CD4-positive, alpha-beta T cell treated with Interleukin-17A for 4 hours (primary cell): ENCODE data around the gene LRRC66.
A peak's percentile ranks its signal among the peaks of the same experiment; 100 is the strongest.

Source experiments
- DNase-seq: peaks from one replicate; pipeline ENCODE4 v3.0.0-alpha.2; 2020; ENCODE audit warnings: mixed read lengths

LRRC66 gene, protein sequence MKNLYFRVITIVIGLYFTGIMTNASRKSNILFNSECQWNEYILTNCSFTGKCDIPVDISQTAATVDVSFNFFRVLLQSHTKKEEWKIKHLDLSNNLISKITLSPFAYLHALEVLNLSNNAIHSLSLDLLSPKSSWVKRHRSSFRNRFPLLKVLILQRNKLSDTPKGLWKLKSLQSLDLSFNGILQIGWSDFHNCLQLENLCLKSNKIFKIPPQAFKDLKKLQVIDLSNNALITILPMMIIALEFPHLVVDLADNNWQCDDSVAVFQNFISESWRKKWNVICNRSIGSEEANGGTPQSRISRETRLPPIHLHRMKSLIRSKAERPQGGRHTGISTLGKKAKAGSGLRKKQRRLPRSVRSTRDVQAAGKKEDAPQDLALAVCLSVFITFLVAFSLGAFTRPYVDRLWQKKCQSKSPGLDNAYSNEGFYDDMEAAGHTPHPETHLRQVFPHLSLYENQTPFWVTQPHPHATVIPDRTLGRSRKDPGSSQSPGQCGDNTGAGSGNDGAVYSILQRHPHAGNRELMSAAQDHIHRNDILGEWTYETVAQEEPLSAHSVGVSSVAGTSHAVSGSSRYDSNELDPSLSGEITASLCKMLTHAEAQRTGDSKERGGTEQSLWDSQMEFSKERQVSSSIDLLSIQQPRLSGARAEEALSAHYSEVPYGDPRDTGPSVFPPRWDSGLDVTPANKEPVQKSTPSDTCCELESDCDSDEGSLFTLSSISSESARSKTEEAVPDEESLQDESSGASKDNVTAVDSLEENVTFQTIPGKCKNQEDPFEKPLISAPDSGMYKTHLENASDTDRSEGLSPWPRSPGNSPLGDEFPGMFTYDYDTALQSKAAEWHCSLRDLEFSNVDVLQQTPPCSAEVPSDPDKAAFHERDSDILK

GRCh38 chr4:52019936-52020657 lies at the start of gene LRRC66:
Gene LRRC66 (minus strand): TSS chr4:52020363. CDS start chr4:52017613, 2,750 bp downstream.
- DNase-seq, result no peak

- no peak for DNase-seq
These were observed 49.4 kb upstream of the LRRC66 start for GRCh38 chr4:52069571-52069970.

DNA sequence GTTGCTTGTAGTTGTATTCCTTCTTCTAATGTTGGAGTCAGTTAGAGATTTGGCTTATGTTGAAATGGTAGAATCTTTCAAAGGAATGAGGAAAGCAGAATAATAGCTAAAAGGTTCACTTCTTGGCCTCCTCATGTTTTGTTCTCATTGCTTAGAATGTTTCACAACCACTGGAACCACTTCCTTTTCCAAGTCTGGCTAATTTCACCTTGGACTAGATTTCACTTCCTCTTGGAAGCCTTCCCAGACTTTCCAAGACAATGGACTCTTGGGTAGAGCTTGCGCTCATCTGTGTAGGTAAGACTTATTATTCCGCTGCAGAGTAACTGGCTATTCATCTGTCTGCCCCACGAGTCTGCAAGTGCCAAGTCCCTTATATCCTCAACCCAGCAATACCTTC lies 39.2 kb upstream of the LRRC66 start:
- DNase-seq, result no peak

DNA sequence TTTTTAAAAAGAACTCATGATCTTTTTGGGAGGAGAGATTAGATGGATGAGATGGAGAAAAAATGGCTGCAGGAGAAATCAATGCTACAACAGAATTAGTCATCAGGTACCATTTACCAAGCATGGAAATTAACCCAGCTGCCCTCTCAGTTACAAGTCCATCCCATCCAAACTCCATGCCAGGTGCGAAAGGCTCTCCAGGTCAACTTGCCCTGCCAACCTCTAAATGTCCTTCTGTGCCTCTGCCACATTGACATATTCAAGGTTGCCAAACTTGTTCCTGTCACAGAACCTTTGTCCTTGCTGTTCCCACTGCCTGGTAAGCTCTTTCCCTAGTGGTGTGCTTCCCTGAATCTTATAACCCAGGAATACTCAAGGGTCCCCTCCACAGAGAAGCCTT lies 38.1 kb upstream of the LRRC66 start:
- no peak for DNase-seq

DNA sequence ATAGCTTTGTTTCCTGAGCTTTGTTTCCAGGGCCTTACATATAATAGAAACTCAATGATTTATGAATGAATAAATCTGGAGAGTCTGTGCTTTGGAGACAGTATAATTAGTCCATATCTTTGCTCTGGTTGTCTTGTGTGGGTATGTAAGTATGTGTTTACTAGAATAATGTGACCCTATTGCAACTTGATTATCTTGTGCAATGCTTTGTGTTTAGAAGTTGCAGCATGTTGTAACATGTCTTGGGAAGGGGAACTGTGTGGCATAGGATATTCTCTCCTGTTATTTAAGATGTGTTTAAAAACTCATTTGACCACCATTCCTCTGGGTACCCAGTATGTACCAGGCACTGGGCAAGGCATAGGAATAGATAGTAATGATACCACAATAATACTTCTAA lies 37.0 kb upstream of the LRRC66 start:
- no peak for DNase-seq

GRCh38 chr4:52054254-52054653 lies 34.1 kb upstream of the LRRC66 start:
- no peak for DNase-seq

- DNase-seq, result no peak
These were observed 32.3 kb upstream of the LRRC66 start for GRCh38 chr4:52052475-52052780.

- DNase-seq, result peak; percentile 3
These were observed 31.7 kb upstream of the LRRC66 start for GRCh38 chr4:52051615-52052474.

- no peak for DNase-seq
These were observed 31.1 kb upstream of the LRRC66 start, which contains the start of gene SPATA18 for GRCh38 chr4:52051213-52051614. Gene SPATA18 (plus strand): TSS chr4:52051304. CDS start chr4:52051705, 401 bp downstream.

GRCh38 chr4:52049266-52049665 lies 29.1 kb upstream of the LRRC66 start:
- no peak for DNase-seq

GRCh38 chr4:52045028-52045427 lies 24.9 kb upstream of the LRRC66 start:
- no peak for DNase-seq

GRCh38 chr4:52038103-52038912 lies 18.1 kb upstream of the LRRC66 start, which contains the start of gene SGCB:
Gene SGCB (minus strand): TSS chr4:52038299. CDS start chr4:52038259, 40 bp downstream.
- peak; percentile 79 for DNase-seq

- DNase-seq, result peak; percentile 39
These were observed 17.5 kb upstream of the LRRC66 start for GRCh38 chr4:52037689-52038102.

DNA sequence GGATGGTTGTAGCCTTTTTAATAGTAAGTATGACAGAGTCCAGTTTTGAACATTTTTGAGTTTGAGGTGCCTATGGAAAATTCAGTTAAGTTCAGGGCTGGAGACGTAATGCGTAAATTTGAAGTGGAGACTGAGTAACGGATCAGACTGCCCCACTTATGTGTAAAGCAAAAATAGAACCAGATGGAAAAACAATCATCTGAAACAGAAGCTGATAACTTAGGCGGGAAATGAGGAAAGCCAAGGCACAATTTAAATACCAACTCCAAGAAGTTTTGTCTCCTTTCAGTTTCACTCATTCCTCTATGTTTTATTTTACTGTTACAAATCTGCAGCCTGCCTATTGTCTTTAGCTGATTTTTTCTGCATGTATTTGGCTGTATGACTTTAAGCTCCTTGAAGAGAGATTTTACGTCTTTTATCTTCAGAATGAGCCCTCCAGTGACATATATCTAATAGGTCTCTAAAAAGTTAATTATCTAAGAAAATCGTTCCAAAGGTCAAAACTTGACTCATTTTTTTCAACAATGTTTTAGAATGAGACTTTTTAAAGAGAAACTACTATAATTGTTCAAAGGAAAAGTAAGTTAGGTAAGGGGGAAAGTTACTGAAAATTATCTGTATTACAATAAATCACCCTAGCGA lies 16.8 kb upstream of the LRRC66 start:
- DNase-seq, result no peak

GRCh38 chr4:52035190-52035589 lies 15.0 kb upstream of the LRRC66 start:
- DNase-seq, result no peak

GRCh38 chr4:52032005-52032404 lies 11.8 kb upstream of the LRRC66 start:
- DNase-seq, result no peak

- DNase-seq, result no peak
These were observed 8.8 kb upstream of the LRRC66 start for GRCh38 chr4:52028970-52029369.

DNA sequence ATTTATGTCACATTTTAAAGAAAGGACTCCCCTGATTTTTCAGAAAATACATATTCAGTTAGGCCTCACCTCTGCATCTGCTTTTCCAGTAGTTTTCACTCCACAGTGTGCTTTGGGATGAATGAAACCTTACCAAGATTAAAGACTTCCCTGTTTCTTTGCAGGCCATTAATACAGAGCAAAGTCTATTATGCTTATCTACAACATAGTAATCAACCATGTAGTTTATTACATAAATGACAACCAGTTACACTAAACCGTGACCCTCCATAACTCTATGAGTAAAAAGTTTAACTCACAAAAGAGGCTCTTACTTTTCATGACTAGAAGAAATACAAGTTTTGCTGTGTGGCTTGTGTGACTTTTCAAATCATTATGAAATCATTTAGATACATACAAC lies 2.3 kb downstream of the LRRC66 start:
- DNase-seq, result no peak

DNA sequence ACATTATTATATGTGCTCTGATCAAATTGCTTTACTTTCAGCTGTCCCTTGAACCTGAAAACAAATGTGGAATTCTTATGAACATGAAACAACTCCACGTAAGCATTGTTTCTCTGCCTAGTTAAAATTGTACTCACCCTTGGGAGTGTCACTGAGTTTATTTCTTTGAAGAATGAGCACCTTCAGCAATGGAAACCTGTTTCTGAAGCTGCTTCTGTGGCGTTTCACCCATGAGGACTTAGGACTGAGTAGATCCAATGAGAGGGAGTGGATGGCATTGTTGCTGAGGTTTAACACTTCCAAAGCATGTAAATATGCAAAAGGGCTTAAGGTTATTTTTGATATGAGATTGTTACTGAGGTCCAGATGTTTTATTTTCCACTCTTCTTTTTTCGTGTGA lies 3.2 kb downstream of the LRRC66 start:
- no peak for DNase-seq

GRCh38 chr4:52015366-52015765 lies 4.8 kb downstream of the LRRC66 start:
- no peak for DNase-seq

- no peak for DNase-seq
These were observed 5.3 kb downstream of the LRRC66 start for GRCh38 chr4:52014903-52015302.
